Measurements from ENCODE around the gene ARSK.

Gene ARSK

GRCh38 chr5:95554647-95555548 lies at the start of gene ARSK, which contains the start of gene SKIC3:
ARSK (plus strand) TSS chr5:95555101; CDS start chr5:95555279, 178 bp downstream.
SKIC3 (minus strand) TSS chr5:95554977; CDS start chr5:95547150, 7,827 bp downstream.
- in situ Hi-C loops (cut with HindIII; ENCODE audit: low pct_unique_long_range_greater_than_20kb, low sequenced_read_pairs) = no loop called here
- TF ChIP-seq JUND (IDR thresholded peaks at IDR 0.05; ENCODE audit: low read depth) = no peak
- peak; percentile 89 to 99 for DNase-seq (ENCODE audit: low read depth in 1 of 2, low spot score in 1 of 2)

DNA sequence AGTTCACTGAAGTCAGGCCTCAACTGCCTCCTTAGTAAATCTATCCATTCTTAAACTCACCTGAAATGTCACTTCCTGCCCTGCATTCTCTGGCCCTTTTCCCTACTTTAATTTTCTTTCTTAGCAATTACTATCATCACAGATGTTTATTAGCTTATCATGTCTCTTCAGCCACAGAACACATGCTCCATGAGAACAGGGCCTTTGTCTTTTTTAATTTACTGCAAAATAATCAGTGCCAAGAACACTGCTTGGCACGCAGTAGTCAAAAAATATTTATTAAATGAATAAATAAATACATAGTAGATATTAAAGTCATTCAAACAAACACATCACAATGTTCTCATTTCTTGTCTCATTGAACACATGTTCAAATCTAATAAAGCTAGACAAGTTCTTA lies 46.4 kb upstream of the ARSK start:
- no peak for DNase-seq (ENCODE audit: low read depth in 1 of 2, low spot score in 1 of 2)
- TF ChIP-seq JUND (IDR thresholded peaks at IDR 0.05; ENCODE audit: low read depth) = no peak
- in situ Hi-C loops (cut with HindIII; ENCODE audit: low pct_unique_long_range_greater_than_20kb, low sequenced_read_pairs) = no loop called here

DNA sequence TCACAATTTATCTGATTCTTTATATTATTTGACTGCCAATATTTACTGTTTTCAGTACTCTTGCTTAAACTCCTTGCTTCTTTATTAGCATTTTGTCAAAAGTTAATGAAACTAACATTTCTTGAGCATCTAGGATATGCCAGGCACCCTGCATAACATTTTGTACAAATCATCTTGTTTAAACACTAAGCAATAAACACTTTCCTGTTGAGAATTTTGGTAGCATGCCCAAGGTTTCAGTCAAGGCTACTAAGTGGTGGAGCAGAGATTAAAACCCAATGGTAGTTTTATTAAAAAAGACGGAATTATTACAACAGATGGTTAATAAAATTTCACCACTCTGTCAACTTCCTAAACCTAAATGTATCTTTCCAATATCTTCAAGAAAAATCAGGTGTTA lies 43.3 kb upstream of the ARSK start:
- DNase-seq (ENCODE audit: low read depth in 1 of 2, low spot score in 1 of 2) = no peak
- no peak for TF ChIP-seq JUND (IDR thresholded peaks at IDR 0.05; ENCODE audit: low read depth)
- in situ Hi-C loops (cut with HindIII; ENCODE audit: low pct_unique_long_range_greater_than_20kb, low sequenced_read_pairs) = no loop called here

- TF ChIP-seq JUND (IDR thresholded peaks at IDR 0.05; ENCODE audit: low read depth) = no peak
- in situ Hi-C loops (cut with HindIII; ENCODE audit: low pct_unique_long_range_greater_than_20kb, low sequenced_read_pairs) = no loop called here
- no peak for DNase-seq (ENCODE audit: low read depth in 1 of 2, low spot score in 1 of 2)
Observed at GRCh38 chr5:95518417-95518816, 36.5 kb upstream of the ARSK start.

- no peak for TF ChIP-seq JUND (IDR thresholded peaks at IDR 0.05; ENCODE audit: low read depth)
- no peak for DNase-seq (ENCODE audit: low read depth in 1 of 2, low spot score in 1 of 2)
- in situ Hi-C loops (cut with HindIII; ENCODE audit: low pct_unique_long_range_greater_than_20kb, low sequenced_read_pairs) = no loop called here
Observed at GRCh38 chr5:95519151-95519550, 35.8 kb upstream of the ARSK start.

GRCh38 chr5:95519681-95520080 lies 35.2 kb upstream of the ARSK start:
- no peak for TF ChIP-seq JUND (IDR thresholded peaks at IDR 0.05; ENCODE audit: low read depth)
- no peak for DNase-seq (ENCODE audit: low read depth in 1 of 2, low spot score in 1 of 2)
- in situ Hi-C loops (cut with HindIII; ENCODE audit: low pct_unique_long_range_greater_than_20kb, low sequenced_read_pairs) = no loop called here

DNA sequence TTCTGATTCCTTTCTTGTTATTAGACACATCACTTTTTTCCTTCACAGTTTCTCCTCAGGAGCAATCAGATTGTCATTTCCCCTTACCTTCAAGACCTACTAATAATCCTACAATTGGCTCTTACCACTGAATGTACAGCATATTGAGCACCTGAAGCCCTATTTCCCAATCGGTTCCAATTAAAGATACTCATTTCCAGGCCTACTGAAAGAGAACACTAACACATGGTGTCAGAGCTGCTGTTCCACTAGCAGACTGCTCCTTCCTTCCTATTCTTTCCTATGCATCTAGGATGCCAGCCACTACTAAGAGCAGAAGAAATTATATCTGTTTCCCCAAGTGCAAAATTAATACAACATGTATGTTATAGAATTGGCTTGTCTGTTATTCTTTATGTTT lies 34.7 kb upstream of the ARSK start:
- DNase-seq (ENCODE audit: low read depth in 1 of 2, low spot score in 1 of 2) = no peak
- in situ Hi-C loops (cut with HindIII; ENCODE audit: low pct_unique_long_range_greater_than_20kb, low sequenced_read_pairs) = no loop called here
- no peak for TF ChIP-seq JUND (IDR thresholded peaks at IDR 0.05; ENCODE audit: low read depth)

DNA sequence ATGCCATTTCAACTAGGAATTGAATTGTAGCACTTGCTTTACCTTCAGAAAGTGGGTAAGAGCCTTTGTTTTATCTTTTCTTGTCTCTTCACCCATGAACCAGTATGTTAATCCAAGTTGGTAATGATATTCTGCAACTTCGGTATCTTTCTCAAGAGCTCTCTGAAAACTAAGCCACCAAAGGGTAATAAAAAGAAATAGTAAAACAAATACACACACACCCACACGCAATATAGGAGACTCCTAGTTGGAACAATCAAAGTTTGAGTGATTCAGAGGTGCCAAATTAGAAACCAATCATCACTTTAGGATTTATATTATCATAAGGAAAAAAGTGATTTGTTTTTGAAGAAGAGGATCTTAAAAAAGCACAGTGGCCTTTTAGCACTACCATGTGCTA lies 30.5 kb upstream of the ARSK start:
- no peak for DNase-seq (ENCODE audit: low read depth in 1 of 2, low spot score in 1 of 2)
- no peak for TF ChIP-seq JUND (IDR thresholded peaks at IDR 0.05; ENCODE audit: low read depth)
- in situ Hi-C loops (cut with HindIII; ENCODE audit: low pct_unique_long_range_greater_than_20kb, low sequenced_read_pairs) = no loop called here

GRCh38 chr5:95526871-95527270 lies 28.0 kb upstream of the ARSK start:
- no peak for DNase-seq (ENCODE audit: low read depth in 1 of 2, low spot score in 1 of 2)
- no peak for TF ChIP-seq JUND (IDR thresholded peaks at IDR 0.05; ENCODE audit: low read depth)
- in situ Hi-C loops (cut with HindIII; ENCODE audit: low pct_unique_long_range_greater_than_20kb, low sequenced_read_pairs) = no loop called here

- no peak for TF ChIP-seq JUND (IDR thresholded peaks at IDR 0.05; ENCODE audit: low read depth)
- in situ Hi-C loops (cut with HindIII; ENCODE audit: low pct_unique_long_range_greater_than_20kb, low sequenced_read_pairs) = no loop called here
- no peak for DNase-seq (ENCODE audit: low read depth in 1 of 2, low spot score in 1 of 2)
Observed at GRCh38 chr5:95528565-95528964, 26.3 kb upstream of the ARSK start.

DNA sequence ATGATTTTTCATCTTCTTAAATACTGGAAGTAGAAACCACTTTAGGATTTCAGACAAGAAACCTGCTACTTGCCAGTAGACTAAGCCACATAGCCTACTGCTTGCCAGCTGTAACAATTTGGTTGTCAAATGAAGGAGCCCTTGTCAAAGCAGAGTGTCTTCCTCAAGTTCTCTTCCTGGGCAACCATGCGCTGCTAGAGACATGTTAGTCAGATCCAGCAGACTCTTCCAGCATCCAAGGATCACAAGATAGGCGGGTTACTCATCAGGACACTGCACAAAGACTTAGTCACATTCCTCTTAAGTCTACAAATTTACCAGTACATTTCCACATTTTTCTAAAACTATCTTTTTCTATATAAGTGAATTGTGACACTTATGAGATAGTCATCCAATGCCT lies 24.5 kb upstream of the ARSK start:
- in situ Hi-C loops (cut with HindIII; ENCODE audit: low pct_unique_long_range_greater_than_20kb, low sequenced_read_pairs) = no loop called here
- no peak for TF ChIP-seq JUND (IDR thresholded peaks at IDR 0.05; ENCODE audit: low read depth)
- no peak for DNase-seq (ENCODE audit: low read depth in 1 of 2, low spot score in 1 of 2)

DNA sequence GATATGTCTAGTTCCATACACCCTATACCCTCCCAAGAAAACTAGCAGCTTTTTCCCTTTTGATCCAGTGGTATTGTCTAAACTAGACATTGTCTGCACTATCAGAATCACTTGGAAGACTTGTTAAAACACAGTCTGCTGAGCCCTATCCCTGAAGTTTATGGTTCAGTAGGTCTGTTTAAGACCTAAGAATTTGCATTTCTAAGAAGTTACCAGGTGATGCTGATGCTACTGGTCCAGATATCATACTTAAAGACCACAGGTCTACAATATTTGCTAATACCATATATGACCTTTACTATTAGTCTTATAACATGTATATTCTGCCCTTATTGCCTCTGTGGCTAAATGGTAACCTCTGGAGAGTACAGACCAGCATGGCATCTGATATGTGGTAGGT lies 23.4 kb upstream of the ARSK start:
- TF ChIP-seq JUND (IDR thresholded peaks at IDR 0.05; ENCODE audit: low read depth) = no peak
- in situ Hi-C loops (cut with HindIII; ENCODE audit: low pct_unique_long_range_greater_than_20kb, low sequenced_read_pairs) = no loop called here
- no peak for DNase-seq (ENCODE audit: low read depth in 1 of 2, low spot score in 1 of 2)

- no peak for TF ChIP-seq JUND (IDR thresholded peaks at IDR 0.05; ENCODE audit: low read depth)
- DNase-seq (ENCODE audit: low read depth in 1 of 2, low spot score in 1 of 2) = no peak
- in situ Hi-C loops (cut with HindIII; ENCODE audit: low pct_unique_long_range_greater_than_20kb, low sequenced_read_pairs) = no loop called here
Observed at GRCh38 chr5:95532415-95532814, 22.5 kb upstream of the ARSK start.

DNA sequence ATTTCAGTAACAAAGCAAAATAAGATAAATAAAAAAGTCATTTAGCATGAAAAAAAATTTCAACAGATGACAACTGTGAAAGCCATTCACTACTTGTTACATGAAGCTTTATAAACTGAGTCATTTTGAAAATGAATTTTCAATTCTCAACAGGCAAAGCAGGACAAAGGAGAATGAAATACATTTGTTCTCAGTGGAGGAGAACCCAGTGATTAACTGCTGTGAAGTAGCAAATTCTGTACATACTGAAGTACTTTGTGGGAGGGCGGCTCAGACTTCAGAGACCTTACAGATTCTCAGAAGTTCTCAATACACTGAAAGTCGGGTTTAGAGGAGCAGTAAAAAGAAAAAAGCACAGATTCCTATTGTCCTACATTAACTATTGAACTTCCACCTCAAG lies 21.8 kb upstream of the ARSK start:
- no peak for TF ChIP-seq JUND (IDR thresholded peaks at IDR 0.05; ENCODE audit: low read depth)
- in situ Hi-C loops (cut with HindIII; ENCODE audit: low pct_unique_long_range_greater_than_20kb, low sequenced_read_pairs) = no loop called here
- no peak for DNase-seq (ENCODE audit: low read depth in 1 of 2, low spot score in 1 of 2)
